NT2/D1 (cell line): Measurements from ENCODE around the gene PPP1R37.

ENCODE experiments used
- SUZ12 ChIP-seq: IDR thresholded peaks from 2 replicates; pipeline ENCODE4 v1.6.1; 2011; ENCODE audit not compliant: insufficient read length, insufficient read depth; ENCODE audit errors: extremely low read depth
- ZNF274 ChIP-seq: IDR thresholded peaks from 2 replicates; pipeline ENCODE4 v1.6.1; 2011; ENCODE audit warnings: mild to moderate bottlenecking, low read depth, low read length

GRCh38 chr19:45076851-45077730, 15.9 kb upstream of the PPP1R37 start:
- TF ChIP-seq SUZ12: no peak
- no peak for TF ChIP-seq ZNF274
